Spleen (tissue), 7 donors: ENCODE data around the gene CHN1.

ENCODE experiments used
- POLR2A ChIP-seq, 3 donors: fragments of 450-650 bp; IDR thresholded peaks; one replicate each; pipeline ENCODE4 v1.5.1; 2017; ENCODE audit warnings: antibody characterized with exemption in 3 of 3, mild to moderate bottlenecking in 1 of 3
- TF ChIP-seq, protein P1 (sequence below), 11 experiments: fragments of 200-600 bp in 7 of 11; fragments of 450-650 bp in 4 of 11; sonication (generic) in 4 of 11; IDR thresholded peaks in 8 of 11; conservative IDR thresholded peaks in 3 of 11; 1 replicate in 7 of 11; 2 replicates in 4 of 11; pipeline versions ENCODE4 v1.4.0 to v1.8.0; 2016 to 2021; ENCODE audit warnings: antibody characterized with exemption in 11 of 11, inconsistent platforms in 4 of 11, mild to moderate bottlenecking in 1 of 11
- donor health status: DM: no; HTN: no; CAD: no; lungs with moderate emphysema.
- donor health status: DM: no; HTN: no; CAD: no.
- donor health status: DM: no; HTN: no; CAD: no.

DNA sequence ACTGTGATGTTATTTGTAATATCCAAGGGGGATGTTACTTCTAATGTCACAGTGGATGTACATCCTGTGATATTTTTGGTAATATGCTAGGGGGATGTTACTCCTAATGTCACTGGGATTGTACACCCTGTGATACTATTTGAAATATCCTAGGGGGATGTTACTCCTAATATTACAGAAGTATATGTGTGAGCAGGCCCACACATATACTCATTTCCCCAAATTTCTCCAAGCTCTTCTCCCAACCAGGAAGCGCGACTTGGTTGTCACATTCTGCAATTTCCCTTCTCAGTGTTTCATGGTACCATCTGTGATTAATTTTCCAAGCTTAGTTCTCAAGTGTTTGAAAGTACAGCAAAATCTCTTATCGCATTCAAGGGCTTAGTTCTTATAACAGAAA is 29.5 kb upstream of the CHN1 start:
- TF ChIP-seq, protein P1, sequence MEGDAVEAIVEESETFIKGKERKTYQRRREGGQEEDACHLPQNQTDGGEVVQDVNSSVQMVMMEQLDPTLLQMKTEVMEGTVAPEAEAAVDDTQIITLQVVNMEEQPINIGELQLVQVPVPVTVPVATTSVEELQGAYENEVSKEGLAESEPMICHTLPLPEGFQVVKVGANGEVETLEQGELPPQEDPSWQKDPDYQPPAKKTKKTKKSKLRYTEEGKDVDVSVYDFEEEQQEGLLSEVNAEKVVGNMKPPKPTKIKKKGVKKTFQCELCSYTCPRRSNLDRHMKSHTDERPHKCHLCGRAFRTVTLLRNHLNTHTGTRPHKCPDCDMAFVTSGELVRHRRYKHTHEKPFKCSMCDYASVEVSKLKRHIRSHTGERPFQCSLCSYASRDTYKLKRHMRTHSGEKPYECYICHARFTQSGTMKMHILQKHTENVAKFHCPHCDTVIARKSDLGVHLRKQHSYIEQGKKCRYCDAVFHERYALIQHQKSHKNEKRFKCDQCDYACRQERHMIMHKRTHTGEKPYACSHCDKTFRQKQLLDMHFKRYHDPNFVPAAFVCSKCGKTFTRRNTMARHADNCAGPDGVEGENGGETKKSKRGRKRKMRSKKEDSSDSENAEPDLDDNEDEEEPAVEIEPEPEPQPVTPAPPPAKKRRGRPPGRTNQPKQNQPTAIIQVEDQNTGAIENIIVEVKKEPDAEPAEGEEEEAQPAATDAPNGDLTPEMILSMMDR (IDR thresholded peaks at IDR 0.05 in 8 of 11, conservative IDR thresholded peaks at IDR 0.05 in 3 of 11), result no peak
- TF ChIP-seq POLR2A (IDR thresholded peaks at IDR 0.05), result no peak
